ENCODE measurements around the gene CGREF1. TPM values are rescaled to one million over a fixed set of nuclear protein-coding genes. Genes with fewer than 3 reads are reported as not detected.
A peak's percentile ranks its signal among the peaks of the same experiment; 100 is the strongest.
"Not testable (repeated sequence)": the region's sequence is repeated elsewhere in the genome, so short reads cannot be mapped to it uniquely, and the experiment has no call there.

CGREF1 gene
- total RNA-seq, 1 donor from 2014 or later: 0.87 TPM

DNA sequence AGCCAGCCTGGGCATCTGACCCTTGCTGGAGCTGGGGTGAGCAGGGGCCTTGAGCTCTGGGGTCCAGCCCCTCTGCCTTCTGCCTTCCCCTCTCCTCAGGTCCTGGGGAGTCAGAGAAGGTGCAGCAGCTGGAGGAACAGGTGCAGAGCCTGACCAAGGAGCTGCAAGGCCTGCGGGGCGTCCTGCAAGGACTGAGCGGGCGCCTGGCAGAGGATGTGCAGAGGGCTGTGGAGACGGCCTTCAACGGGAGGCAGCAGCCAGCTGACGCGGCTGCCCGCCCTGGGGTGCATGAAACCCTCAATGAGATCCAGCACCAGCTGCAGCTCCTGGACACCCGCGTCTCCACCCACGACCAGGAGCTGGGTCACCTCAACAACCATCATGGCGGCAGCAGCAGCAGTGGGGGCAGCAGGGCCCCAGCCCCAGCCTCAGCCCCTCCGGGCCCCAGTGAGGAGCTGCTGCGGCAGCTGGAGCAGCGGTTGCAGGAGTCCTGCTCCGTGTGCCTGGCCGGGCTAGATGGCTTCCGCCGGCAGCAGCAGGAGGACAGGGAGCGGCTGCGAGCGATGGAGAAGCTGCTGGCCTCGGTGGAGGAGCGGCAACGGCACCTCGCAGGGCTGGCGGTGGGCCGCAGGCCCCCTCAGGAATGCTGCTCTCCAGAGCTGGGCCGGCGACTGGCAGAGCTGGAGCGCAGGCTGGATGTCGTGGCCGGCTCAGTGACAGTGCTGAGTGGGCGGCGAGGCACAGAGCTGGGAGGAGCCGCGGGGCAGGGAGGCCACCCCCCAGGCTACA is 36.8 kb downstream of the CGREF1 start:
- intact Hi-C loops (cut with micrococcal nuclease): loop anchor here (10.0 kb wide), 1 partner anchor 117 kb away; no protein-coding TSS in a partner anchor
- no peak for ATAC-seq
- DNase-seq: peak; percentile 38

DNA sequence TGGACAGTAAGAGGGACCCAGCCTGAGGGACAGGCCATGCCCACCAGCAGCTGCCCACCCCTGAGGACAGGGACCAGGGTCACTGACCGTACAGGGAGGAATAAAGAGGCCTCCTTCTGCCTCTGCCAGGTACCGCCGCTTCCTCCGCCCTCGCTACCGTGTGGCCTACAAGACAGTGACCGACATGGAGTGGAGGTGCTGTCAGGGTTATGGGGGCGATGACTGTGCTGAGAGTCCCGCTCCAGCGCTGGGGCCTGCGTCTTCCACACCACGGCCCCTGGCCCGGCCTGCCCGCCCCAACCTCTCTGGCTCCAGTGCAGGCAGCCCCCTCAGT is 38.4 kb downstream of the CGREF1 start:
- DNase-seq: peak; percentile 31
- ATAC-seq: no peak
- intact Hi-C loops (cut with micrococcal nuclease): loop anchor here (10.0 kb wide), 1 partner anchor 116 kb away; no protein-coding TSS in a partner anchor

DNA sequence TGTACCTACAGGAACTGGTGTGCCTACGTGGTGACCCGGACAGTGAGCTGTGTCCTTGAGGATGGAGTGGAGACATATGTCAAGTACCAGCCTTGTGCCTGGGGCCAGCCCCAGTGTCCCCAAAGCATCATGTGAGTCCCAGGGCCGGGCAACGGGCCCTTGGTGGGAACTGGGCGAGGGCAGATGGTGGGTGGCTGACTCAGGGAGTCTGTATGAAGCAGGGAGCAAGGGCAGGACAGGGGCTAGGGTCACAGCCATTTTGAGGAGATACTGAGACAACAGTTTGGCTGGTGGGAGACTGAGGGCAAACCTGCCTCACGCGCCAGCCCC is 38.8 kb downstream of the CGREF1 start:
- intact Hi-C loops (cut with micrococcal nuclease): loop anchor here (10.0 kb wide), 1 partner anchor 115 kb away; no protein-coding TSS in a partner anchor
- ATAC-seq (no peak), DNase-seq (no peak)

DNA sequence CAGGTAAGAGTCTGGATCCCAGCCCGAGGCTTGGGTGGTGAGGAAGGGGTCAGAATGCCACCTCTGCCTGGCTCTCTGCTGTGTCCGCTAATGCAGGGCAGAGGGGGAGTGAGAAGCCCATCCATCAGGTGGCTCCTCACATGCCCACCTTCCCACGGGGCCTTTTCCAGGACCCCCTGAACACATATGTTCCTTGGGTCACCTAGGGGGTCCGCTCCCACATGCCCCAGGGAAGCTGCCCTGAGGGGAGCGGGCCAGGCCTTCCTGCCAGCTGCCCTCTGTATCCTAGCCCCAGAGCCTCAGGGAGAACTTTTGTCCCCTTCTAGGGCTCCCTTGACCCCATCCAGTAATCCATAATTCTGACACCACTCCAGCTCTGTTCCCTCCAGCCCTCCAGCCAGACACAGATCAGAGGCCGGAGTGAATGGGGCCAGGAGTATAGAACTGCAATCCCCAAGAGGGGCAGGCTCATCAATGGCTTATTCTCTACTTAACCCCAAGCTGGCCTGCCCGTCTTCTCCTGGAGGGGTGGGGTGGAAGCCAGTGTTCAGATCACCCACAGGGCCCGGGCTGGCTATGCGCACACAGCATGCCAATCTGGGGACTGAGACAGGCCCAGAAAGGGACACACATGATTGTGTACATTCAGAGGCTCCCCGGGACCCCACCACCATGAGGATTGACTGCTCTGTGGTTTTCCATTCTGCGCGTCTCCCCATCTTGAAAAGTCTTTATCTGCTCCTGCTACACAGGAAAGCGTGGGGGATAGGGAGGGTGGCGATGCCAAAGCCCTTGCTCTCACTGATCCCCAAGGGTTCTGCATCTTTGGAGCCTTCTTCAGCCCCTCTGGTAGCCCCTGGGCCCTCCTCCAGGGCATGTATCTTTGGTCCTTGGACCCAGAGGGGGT is 39.4 kb downstream of the CGREF1 start:
- ATAC-seq (no peak), DNase-seq (no peak)
- intact Hi-C loops (cut with micrococcal nuclease): loop anchor here (10.0 kb wide), 1 partner anchor 115 kb away; no protein-coding TSS in a partner anchor

DNA sequence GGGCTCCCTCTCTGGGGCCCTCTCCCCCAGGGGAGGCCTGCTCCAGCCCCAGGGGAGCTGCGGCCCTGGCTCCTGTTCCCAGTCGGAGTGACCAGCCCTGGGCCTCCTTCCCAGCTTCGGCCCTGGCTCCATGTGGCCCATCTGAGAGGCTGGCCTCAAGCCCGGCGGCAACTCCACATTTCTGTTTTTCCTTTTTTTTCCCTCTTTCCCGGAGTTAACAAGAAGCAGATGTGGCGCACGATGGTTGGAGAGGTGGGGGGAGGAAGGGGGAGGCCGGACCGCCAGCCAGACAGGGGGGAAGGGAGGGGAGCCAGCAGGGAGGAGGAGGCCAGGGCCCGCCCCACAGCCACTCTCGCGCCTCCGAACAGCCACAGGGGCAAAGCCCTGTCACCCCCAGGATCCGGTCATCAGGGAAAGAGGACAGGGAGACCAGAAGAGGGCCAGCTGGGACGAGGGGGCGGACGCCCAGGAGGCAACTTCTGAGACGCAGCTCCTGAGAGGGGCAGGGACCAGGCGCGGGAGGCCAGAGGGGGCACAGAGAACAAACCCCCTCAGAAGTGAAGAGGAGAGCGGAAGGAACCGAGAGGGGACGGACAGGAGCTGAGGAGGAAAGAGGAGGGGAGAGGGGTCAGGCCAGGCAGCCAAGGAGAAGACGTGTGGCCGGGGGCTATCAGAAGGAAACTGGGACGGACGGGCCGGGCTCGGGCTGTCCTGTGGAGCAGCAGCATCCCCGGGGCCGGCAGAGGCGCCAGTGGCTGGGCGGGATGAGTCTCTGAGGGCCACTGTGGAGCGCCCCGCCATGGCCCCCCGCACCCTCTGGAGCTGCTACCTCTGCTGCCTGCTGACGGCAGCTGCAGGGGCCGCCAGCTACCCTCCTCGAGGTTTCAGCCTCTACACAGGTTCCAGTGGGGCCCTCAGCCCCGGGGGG is 40.4 kb downstream of the CGREF1 start, which contains the start of gene EMILIN1:
Gene EMILIN1 (plus strand): TSS at position 349 of the 928 bp plus-strand sequence. CDS start 451 bp downstream, at position 800.
- peak; percentile 75 for ATAC-seq
- intact Hi-C loops (cut with micrococcal nuclease): no loop called here
- peak; percentile 90 for DNase-seq

DNA sequence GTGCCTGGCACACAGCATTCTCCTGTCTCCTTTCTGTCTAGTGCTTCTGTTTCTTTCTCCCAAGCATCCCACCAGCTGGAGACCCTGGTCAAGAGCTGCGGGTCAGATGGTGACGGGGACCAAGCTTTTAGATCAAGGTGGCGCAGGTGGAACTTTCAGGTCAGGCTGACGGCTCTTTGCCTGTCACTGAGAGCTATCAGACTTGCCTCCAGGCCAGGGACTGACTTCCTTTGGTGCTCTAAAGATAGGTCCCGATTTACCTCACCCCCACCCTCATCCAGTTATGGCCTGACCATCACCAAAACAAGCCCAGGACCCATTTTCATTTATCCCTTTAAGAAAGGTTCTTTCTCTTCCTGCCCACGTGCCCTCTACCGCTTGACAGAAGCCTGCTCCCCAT is 41.7 kb downstream of the CGREF1 start:
- intact Hi-C loops (cut with micrococcal nuclease): no loop called here
- ATAC-seq (no peak), DNase-seq (no peak)

DNA sequence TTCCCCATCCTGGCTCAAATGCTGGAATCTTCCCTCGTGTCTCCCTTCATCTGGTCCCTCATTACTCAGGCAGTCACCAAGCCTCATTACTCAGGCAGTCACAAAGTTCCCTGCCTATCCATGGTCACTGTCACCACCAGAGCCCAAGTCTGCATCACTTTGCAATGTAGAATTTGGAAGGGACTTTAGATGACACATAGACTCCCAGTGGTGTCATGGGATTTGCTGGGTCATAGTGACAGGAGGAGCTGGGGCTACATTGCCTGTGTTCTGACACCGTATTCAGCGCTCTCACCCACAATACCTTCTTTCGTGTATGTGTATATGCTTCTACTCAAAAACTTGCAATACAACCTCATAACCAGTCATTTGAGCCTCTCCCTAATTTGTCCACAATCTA is 42.6 kb downstream of the CGREF1 start:
- intact Hi-C loops (cut with micrococcal nuclease): no loop called here
- ATAC-seq: no peak

DNA sequence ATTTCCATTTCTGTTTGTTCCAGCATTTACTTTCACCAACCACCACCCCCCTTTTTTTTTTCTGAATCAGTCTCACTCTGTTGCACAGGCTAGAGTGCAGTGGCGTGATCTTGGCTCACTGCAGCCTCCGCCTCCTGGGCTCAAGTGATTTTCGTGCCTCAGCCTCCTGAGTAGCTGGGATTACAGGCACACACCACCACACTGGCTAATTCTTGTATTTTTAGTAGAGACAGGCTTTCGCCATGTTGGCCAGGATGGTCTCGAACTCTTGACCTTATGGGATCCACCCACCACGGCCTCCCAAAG is 43.4 kb downstream of the CGREF1 start:
- DNase-seq; ATAC-seq; intact Hi-C loops (cut with micrococcal nuclease): not testable (repeated sequence)

More for the DNA sequence above, 42.6 kb downstream of the CGREF1 start:
- DNase-seq: no peak

DNA sequence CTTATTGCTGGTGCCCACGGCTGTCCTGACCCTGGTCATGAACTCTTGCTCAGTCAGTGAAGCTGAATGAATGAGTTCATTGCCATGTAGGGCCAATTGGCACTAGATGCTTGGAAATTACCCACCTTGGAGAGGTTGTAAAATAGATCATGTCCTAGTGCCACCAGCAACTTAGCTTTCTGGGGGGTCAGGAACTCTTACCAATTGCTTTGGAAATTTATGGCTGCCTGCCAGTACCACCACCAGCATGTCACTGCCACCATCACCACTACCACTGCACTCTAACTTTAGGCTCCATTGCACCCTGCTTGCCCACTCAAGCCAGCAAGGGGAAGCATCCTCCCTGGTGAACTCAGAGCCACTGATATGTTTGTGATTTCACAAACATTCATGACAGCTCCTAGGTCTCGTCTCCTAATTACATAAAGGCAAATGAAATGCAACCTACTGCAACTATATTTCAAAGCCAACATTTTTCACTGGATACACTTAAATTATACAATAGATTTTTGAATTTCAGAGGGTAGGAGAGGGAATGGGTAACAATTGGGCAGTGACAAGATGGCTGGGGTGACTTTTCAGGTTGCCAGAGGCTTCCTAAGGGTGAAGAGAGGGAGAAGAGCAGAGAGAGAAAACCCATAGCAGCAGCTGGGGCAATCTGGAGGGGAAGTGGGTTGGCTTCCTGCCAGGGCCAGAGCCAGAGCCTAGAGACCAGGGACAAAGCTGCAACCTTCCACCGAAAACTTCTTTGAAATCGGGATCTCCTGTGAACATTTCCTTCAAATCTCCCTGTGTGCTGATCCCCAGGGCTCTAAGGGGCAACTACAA is 44.0 kb downstream of the CGREF1 start:
- DNase-seq (peak; percentile 76), ATAC-seq (no peak)
- intact Hi-C loops (cut with micrococcal nuclease): no loop called here

DNA sequence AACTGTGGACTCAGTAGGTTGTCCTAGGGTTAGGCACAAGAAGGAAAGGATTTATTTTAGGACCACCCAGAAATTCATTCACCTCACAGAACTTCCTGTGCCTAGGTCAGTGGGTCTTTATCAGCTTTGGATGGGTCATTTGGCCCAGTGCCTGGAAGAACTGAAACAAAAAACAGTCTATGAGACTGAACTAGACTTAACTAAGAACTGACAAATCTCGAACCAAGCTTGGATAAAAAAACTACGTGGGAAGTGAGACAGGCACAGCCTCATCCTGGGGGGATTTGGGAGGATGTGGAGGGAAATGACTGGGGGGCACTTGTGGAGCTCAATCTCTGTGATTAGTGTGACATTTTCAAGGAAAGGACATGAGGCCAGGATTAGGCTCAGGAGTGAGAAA is 45.1 kb downstream of the CGREF1 start:
- intact Hi-C loops (cut with micrococcal nuclease): no loop called here
- DNase-seq (no peak), ATAC-seq (no peak)

DNA sequence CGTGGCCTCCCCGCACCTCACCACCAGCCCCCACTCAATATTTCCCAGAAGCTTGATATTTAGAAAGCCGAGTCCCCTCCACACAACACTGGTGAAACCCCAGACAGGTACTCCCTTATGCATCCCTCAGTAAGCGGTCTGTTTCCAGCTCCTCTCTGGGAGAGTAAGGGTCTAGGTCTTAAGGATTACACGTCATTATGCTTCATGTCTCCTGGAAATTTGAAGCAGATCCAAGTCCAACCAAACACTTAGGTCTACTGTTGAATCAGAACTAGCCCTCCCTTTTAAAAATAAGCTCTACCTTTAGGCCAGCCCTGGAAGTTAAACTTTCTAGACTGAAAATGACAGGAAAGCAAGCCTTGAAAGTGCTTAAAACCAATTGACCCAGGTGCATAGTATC is 46.0 kb downstream of the CGREF1 start:
- DNase-seq (no peak), ATAC-seq (no peak)
- intact Hi-C loops (cut with micrococcal nuclease): no loop called here

DNA sequence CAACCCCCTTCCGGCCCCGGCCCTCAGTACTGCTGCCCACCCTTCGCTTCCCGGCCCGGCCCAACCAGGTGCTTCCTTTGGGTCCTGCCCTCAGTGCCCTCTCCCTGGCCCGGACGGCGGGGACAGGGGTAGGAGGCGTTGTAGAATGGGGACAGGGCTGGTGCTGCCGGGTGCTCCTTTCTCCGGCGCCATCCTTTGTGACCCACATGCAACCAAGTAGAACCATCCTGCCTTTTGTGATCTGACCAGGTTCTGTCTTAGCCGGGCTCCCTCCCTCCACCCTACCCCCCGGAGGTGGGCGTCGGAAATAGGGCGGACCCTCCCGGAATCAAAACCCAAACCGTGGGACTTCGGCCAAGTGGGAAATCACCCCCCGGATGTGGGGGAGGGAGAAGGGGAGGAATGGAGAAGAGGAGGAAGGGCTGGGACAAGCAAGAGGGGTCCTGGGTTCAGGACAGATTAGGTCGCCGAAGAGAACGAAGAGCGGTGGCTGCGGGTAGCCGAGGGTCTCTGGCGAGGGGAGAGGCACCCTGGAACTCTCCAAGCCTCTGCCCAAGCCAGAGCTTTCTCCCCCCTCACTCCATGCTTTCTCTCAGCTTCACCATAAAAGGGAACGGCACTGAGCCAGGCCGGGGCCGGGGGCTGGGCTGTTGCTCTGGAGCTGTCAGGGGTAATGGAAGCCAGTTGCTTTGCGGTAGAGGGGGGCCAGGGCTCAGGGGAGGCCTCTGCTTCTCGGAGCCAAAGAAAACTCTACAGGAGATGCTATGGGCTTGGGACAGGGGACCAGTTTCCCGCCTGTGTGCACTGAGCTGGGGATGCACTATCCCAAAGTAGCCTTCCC is 46.7 kb downstream of the CGREF1 start:
- DNase-seq: peak; percentile 86
- intact Hi-C loops (cut with micrococcal nuclease): no loop called here
- peak; percentile 57 for ATAC-seq

DNA sequence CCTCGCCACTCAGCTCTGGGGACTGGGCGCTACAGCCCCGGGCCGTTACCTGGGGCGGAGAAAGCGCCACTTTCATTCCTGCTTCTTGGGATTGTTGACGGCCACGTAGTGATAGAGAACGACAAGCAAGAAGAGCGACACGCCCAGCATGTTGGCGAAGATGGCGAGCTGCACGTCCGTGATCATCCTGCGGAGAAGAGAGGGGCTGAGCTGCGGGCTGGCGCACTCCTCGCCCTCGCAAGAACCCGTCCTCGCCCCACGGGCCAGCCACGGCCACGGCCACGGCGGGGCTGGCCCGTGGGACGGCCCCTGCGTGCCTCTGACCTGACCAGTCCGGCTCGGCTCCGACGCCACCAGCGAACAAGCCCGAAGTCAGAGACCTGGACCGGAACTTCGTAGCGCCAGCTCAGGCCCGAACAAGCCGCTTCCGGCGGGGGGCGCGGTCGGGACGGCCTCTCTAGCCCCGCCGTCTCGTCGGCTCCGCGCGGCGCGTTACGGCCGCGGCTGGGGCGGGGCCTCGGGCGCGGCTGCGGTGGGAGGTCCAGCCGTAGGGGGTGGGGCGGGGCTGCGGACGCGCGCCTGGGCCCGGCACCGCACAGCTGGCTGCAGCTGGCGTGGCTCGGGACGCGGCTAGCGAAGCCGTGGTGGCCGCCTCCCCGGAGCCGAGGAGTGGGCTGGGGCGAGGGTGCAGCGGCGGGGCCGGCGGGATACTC is 47.5 kb downstream of the CGREF1 start, which contains the start of gene OST4:
Gene OST4 (minus strand): TSS at position 378 of the 713 bp plus-strand sequence.
- ATAC-seq: peak; percentile 95
- intact Hi-C loops (cut with micrococcal nuclease): no loop called here
- DNase-seq: peak; percentile 98

DNA sequence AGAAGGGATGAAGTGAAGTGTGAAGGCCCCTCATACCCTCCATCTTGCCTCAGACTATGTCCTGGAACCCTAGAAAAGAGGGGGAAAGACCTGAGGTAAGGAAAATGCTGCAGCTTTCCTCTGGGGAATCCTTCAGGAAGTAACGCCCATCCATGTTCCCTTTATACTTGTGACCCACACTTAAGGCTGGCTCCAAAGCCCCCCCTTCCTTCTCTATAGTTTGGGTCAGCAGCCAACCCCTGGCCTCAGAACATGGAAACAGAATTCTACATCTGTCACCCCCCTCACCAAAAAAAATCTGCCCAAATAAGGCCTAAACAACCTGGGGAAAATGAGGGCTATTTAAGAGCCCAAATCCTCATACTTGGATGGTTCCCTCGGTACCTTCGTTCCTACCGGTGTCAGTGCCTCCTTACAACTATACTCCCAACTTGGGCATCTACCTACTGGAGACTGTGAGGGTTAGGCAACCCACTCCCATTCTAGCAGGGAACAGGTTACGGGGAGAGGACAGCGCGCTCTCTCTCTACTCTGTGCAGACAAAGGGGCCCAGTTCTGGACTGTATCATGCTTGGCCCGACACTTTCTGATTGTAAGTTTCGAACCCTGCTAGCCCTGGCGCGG is 48.2 kb downstream of the CGREF1 start:
- DNase-seq: no peak
- intact Hi-C loops (cut with micrococcal nuclease): no loop called here
- no peak for ATAC-seq

DNA sequence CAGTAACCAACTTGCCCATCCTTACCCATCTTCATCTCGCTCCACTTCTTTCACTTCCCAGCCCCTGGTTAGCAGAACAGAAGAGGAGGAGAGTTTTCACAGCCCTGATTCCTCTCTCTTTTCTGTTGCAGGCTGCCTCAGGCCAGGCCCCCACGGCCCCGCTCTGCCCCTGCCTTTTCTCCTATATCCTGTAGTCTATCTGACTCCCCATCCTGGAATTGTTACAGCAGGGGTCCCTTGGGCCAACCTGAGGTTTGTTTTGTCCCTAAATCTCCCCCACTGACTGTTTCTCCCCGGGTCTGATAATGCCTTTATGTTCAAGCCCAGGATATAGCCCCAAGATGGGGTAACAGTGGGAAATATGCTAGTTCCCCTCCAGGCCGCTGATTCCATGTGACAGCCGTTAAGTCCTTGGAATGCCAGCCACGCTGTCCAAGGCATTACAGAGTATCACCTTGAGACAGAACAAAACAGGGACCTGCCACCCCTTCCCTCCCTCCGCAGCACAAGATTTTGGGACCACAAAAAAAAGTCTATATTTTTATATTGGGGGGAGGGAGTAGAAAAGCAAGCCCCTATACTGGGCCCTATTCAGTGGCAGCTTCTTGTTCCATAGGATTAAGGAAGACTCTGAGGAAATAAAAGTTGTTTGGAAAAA is 48.8 kb downstream of the CGREF1 start:
- intact Hi-C loops (cut with micrococcal nuclease): no loop called here
- no peak for ATAC-seq
- no peak for DNase-seq

DNA sequence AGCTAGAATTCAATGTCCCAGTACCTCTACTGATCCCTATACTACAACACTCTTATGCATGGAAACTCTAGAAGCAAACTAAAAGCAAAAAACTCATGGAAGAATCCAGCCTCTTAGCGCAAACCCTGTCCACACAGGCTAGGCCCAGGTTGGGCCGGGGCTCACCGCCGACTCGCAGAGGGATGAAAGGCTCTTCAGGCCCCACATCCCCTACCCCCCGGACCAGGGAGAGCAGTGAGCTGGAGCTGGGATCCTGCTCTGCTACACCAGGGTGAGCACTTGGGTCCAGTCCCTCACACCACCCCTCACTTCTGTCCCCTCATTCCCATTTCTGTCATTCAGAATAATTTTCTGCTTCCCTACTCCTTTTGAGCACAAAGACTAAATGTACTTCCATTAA is 49.5 kb downstream of the CGREF1 start:
- intact Hi-C loops (cut with micrococcal nuclease): no loop called here
- ATAC-seq: no peak
- no peak for DNase-seq
